Smooth muscle cell of the coronary artery (primary cell): ENCODE data around the gene MROH8. TPM values are rescaled to one million over a fixed set of nuclear protein-coding genes. Genes with fewer than 3 reads are reported as not detected.

Experiments
- total RNA-seq: library from RNA; depleted of rRNA; stranded (reverse); fragments of >200 nt; gene quantifications from 2 replicates; pipeline ENCODE4 v1.2.3, GENCODE V29; 2014; ENCODE audit warnings: low replicate concordance

MROH8 gene
- total RNA-seq: 0.35 and 1.1 TPM in 2 replicates

GRCh38 chr20:37178839-37179682, at the start of gene MROH8, which contains the start of gene RPN2:
Gene MROH8, minus strand, starts transcription at chr20:37179548.
Gene RPN2, plus strand, starts transcription at chr20:37179330. Its CDS starts 27 bp downstream, at chr20:37179357.

GRCh38 chr20:37095599-37096414, 83.5 kb downstream of the MROH8 start, which contains the start of gene RBL1:
Gene RBL1, minus strand, starts transcription at chr20:37095997. Its CDS starts 69 bp downstream, at chr20:37095928.

Other genes with a start within 250 kb of the MROH8 start
- gene SAMHD1, start 227.8 kb downstream of the MROH8 start, total RNA-seq: 11.1 and 44.2 TPM in 2 replicates
- 2.8 and 4.2 TPM in 2 replicates for gene RBL1, start 83.6 kb downstream of the MROH8 start, total RNA-seq
- gene RPN2, start 218 bp downstream of the MROH8 start, total RNA-seq: 182 and 241 TPM in 2 replicates
- gene GHRH, start 82.3 kb upstream of the MROH8 start, total RNA-seq: not detected in 2 replicates
- 15.8 and 18.9 TPM in 2 replicates for gene MANBAL, start 110.1 kb upstream of the MROH8 start, total RNA-seq
- 11.4 and 21.4 TPM in 2 replicates for gene SRC, start 166.6 kb upstream of the MROH8 start, total RNA-seq